ENCODE measurements around the gene NR4A3. TPM values are rescaled to one million over a fixed set of nuclear protein-coding genes. Genes with fewer than 3 reads are reported as not detected.

The NR4A3 gene
- polyA plus RNA-seq, 3 donors = 0.88 to 2.1 (median 0.92) TPM

GRCh38 chr9:99828417-99829176 is 6.9 kb downstream of the NR4A3 start:
- Histone ChIP-seq H3K9me3 (replicated peaks in 1 of 2; ENCODE audit: control insufficient read depth in 1 of 2, insufficient read depth in 1 of 2, low read length in 2 of 2) (peaks cover 0 to 32% of the 10 kb centered on the region in 2 donors), H4K20me1 (ENCODE audit: insufficient read depth, low read length) (peaks cover 22% of the 10 kb centered on the region), H3K4me1 (ENCODE audit: control insufficient read depth in 1 of 2, insufficient read depth in 2 of 2, low read length in 2 of 2) (peaks cover 26 to 37% of the 10 kb centered on the region in 2 donors), H3K79me2 (ENCODE audit: insufficient read depth, low read length) (no peaks in the 10 kb centered on the region), H3K4me2 (replicated peaks; ENCODE audit: extremely low read depth, low read length, poor library complexity, severe bottlenecking) (peak overlapping the region; percentile 17), H3K27me3 (ENCODE audit: control insufficient read depth in 2 of 2, insufficient read depth in 2 of 2, low read length in 2 of 2) (peaks cover 86 to 88% of the 10 kb centered on the region in 2 donors), H3K9ac (ENCODE audit: insufficient read depth, low read length, poor library complexity, severe bottlenecking) (no peak overlapping the region), H3K36me3 (replicated peaks in 1 of 2; ENCODE audit: control insufficient read depth in 1 of 2, insufficient read depth in 2 of 2, low read length in 2 of 2) (no peaks in the 10 kb centered on the region), H3K27ac (ENCODE audit: low read depth in 1 of 2, low read length in 2 of 2) (no peak overlapping the region), H3K4me3 (replicated peaks in 1 of 3; ENCODE audit: low read depth in 2 of 3, low read length in 3 of 3) (no peak overlapping the region), H2AFZ (ENCODE audit: insufficient read depth, low read depth, low read length, poor library complexity, severe bottlenecking) (no peak overlapping the region)
- Mint-ChIP-seq H3K4me3 (peak overlapping the region in 1 of 2 donors; percentile 100), H3K27me3 (ENCODE audit: low read depth in 3 of 3) (peaks cover 75 to 91% (median 84%) of the 10 kb centered on the region in 3 donors), H3K4me1 (peaks cover 41% of the 10 kb centered on the region), H3K36me3 (peaks cover 7 to 31% of the 10 kb centered on the region in 2 donors), H3K9me3 (peaks cover 0 to 36% (median 22%) of the 10 kb centered on the region in 7 donors), H3K27ac (no peak overlapping the region)
- no peak for TF ChIP-seq CTCF (IDR thresholded peaks at IDR 0.05)
- no peak for DNase-seq
- intact Hi-C loops (cut with micrococcal nuclease) = loop anchor here (10.0 kb wide), 4 partner anchors 76 to 604 kb away; partner anchors contain the start of genes ALG2 (in 1 of the 2), ERP44 (in 1 of the 2), INVS (in 1 of the 2) and SEC61B (in 1 of the 2)
- 9% methylated on average over 73 of the region's 78 CpGs for WGBS (ENCODE audit: insufficient coverage)

- H3K27me3 Mint-ChIP-seq (ENCODE audit: low read depth in 3 of 3) = peaks cover 47 to 60% (median 50%) of the 10 kb centered on the region in 3 donors
- Histone ChIP-seq H3K36me3 (replicated peaks in 1 of 2; ENCODE audit: control insufficient read depth in 1 of 2, insufficient read depth in 2 of 2, low read length in 2 of 2) (no peaks in the 10 kb centered on the region), H4K20me1 (ENCODE audit: insufficient read depth, low read length) (no peaks in the 10 kb centered on the region), H3K4me3 (replicated peaks in 1 of 3; ENCODE audit: low read depth in 2 of 3, low read length in 3 of 3) (no peak overlapping the region), H3K27me3 (ENCODE audit: control insufficient read depth in 2 of 2, insufficient read depth in 2 of 2, low read length in 2 of 2) (peaks cover 53 to 54% of the 10 kb centered on the region in 2 donors), H3K79me2 (ENCODE audit: insufficient read depth, low read length) (no peaks in the 10 kb centered on the region), H3K4me2 (replicated peaks; ENCODE audit: extremely low read depth, low read length, poor library complexity, severe bottlenecking) (no peak overlapping the region), H3K9ac (ENCODE audit: insufficient read depth, low read length, poor library complexity, severe bottlenecking) (no peak overlapping the region), H3K4me1 (ENCODE audit: control insufficient read depth in 1 of 2, insufficient read depth in 2 of 2, low read length in 2 of 2) (peaks cover 0 to 10% of the 10 kb centered on the region in 2 donors), H2AFZ (ENCODE audit: insufficient read depth, low read depth, low read length, poor library complexity, severe bottlenecking) (no peak overlapping the region), H3K27ac (ENCODE audit: low read depth in 1 of 2, low read length in 2 of 2) (no peak overlapping the region), H3K9me3 (replicated peaks in 1 of 2; ENCODE audit: control insufficient read depth in 1 of 2, insufficient read depth in 1 of 2, low read length in 2 of 2) (peaks cover 0 to 5% of the 10 kb centered on the region in 2 donors)
- TF ChIP-seq CTCF (IDR thresholded peaks at IDR 0.05) = no peak
- H3K4me1 Mint-ChIP-seq = peaks cover 10% of the 10 kb centered on the region
- no peak for DNase-seq
- H3K9me3 Mint-ChIP-seq = peaks cover 0 to 20% (median 7%) of the 10 kb centered on the region in 7 donors
- H3K27ac Mint-ChIP-seq = no peak overlapping the region
- H3K36me3 Mint-ChIP-seq = peaks cover 5 to 14% of the 10 kb centered on the region in 2 donors
- intact Hi-C loops (cut with micrococcal nuclease) = no loop called here
- H3K4me3 Mint-ChIP-seq = no peak overlapping the region
- WGBS (ENCODE audit: insufficient coverage) = no CpG with 5 or more reads among the region's 3 CpGs
Observed at GRCh38 chr9:99831857-99832557, 10.3 kb downstream of the NR4A3 start.

Measured in CD14-positive monocyte (primary cell).